ENCODE results near the gene ATP8A2.
"Not testable (repeated sequence)": the region's sequence is repeated elsewhere in the genome, so short reads cannot be mapped to it uniquely, and the experiment has no call there.

DNA sequence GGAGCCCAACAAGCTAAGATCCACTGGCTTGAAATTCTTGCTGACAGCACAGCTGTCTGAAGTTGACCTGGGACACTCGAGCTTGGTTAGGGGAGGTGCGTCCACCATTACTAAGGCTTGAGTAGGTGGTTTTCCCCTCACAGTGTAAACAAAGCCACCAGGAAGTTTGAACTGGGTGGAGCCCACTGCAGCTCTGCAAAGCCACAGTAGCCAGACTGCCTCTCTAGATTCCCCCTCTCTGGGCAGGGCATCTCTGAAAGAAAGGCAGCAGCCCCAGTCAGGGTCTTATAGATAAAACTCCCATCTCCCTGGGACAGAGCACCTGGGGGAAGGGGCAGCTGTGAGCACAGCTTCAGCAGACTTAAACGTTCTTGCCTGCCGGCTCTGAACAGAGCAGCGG lies 582.3 kb downstream of the ATP8A2 start:
- TF ChIP-seq POLR2A (IDR thresholded peaks at IDR 0.05): not testable (repeated sequence)
- TF ChIP-seq, protein P1, sequence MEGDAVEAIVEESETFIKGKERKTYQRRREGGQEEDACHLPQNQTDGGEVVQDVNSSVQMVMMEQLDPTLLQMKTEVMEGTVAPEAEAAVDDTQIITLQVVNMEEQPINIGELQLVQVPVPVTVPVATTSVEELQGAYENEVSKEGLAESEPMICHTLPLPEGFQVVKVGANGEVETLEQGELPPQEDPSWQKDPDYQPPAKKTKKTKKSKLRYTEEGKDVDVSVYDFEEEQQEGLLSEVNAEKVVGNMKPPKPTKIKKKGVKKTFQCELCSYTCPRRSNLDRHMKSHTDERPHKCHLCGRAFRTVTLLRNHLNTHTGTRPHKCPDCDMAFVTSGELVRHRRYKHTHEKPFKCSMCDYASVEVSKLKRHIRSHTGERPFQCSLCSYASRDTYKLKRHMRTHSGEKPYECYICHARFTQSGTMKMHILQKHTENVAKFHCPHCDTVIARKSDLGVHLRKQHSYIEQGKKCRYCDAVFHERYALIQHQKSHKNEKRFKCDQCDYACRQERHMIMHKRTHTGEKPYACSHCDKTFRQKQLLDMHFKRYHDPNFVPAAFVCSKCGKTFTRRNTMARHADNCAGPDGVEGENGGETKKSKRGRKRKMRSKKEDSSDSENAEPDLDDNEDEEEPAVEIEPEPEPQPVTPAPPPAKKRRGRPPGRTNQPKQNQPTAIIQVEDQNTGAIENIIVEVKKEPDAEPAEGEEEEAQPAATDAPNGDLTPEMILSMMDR (IDR thresholded peaks at IDR 0.05): not testable (repeated sequence)
